SK-N-SH treated with all-trans-retinoic acid at 6 μM for 48 hours (cell line): ENCODE measurements around the gene YLPM1.

Experiments
- ESRRG ChIP-seq: fragments of 250-450 bp; sonication (Bioruptor Pico); IDR thresholded peaks from 2 replicates; pipeline ENCODE4 v1.6.1; 2021; ENCODE audit warnings: mild to moderate bottlenecking
- SNAI2 ChIP-seq: fragments of 250-450 bp; sonication (Bioruptor Pico); IDR thresholded peaks from 2 replicates; pipeline ENCODE4 v1.5.0; 2020; ENCODE audit warnings: mild to moderate bottlenecking, moderate library complexity
- TCF4 ChIP-seq: fragments of 250-450 bp; sonication (Bioruptor Pico); IDR thresholded peaks from 2 replicates; pipeline ENCODE4 v1.8.0; 2021; ENCODE audit warnings: mild to moderate bottlenecking, moderate library complexity, borderline replicate concordance
- TOX ChIP-seq: fragments of 250-450 bp; sonication (Bioruptor Pico); IDR thresholded peaks from 2 replicates; pipeline ENCODE4 v1.8.0; 2021; ENCODE audit warnings: mild to moderate bottlenecking, moderate library complexity, borderline replicate concordance
- ZFP3 ChIP-seq: fragments of 250-450 bp; sonication (Bioruptor Pico); IDR thresholded peaks from 2 replicates; pipeline ENCODE4 v1.5.0; 2020; ENCODE audit warnings: mild to moderate bottlenecking, moderate library complexity
- ZNF565 ChIP-seq: fragments of 450-650 bp; formaldehyde crosslinking; conservative IDR thresholded peaks from 2 replicates; pipeline ENCODE4 v1.5.0; 2020; ENCODE audit warnings: low read depth, mild to moderate bottlenecking, moderate library complexity
- TF ChIP-seq, protein P1 (sequence below): fragments of 250-450 bp; sonication (Bioruptor Pico); IDR thresholded peaks from 2 replicates; pipeline ENCODE4 v1.5.0; 2020; ENCODE audit warnings: mild to moderate bottlenecking, moderate library complexity
- TF ChIP-seq, protein P2 (sequence below): fragments of 250-450 bp; sonication (Bioruptor Pico); IDR thresholded peaks from 2 replicates; pipeline ENCODE4 v1.5.1; 2021; ENCODE audit warnings: mild to moderate bottlenecking, moderate library complexity
- TF ChIP-seq, protein P3 (sequence below): fragments of 250-450 bp; sonication (Bioruptor Pico); IDR thresholded peaks from 2 replicates; pipeline ENCODE4 v1.5.1; 2020; ENCODE audit warnings: low read depth, mild to moderate bottlenecking, moderate library complexity

DNA sequence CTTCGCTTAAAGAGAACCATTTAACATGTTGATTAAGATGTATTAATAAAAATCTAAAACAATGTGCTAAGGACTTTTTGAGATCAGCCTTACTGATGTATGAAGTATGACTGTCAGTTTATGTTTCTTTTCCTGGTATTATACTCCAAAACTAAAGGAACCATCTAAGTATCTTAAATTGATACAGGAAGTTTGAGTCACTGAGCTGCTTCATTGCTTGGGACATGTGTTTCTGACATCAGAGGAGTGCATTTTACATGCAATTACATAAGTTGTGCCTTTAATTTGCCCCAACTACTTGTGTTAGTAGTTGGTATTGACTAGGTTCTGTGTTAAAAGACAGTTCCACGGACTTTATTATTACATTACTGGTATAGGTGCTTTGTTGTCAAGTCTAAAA is 61.9 kb downstream of the YLPM1 start:
- TF ChIP-seq TCF4 (CRISPR knock-in tag) (no peak), TOX (CRISPR knock-in tag) (no peak), ZNF565 (no peak), SNAI2 (CRISPR knock-in tag) (no peak), ESRRG (CRISPR knock-in tag) (no peak), ZFP3 (CRISPR knock-in tag) (no peak)
- TF ChIP-seq, protein P1, sequence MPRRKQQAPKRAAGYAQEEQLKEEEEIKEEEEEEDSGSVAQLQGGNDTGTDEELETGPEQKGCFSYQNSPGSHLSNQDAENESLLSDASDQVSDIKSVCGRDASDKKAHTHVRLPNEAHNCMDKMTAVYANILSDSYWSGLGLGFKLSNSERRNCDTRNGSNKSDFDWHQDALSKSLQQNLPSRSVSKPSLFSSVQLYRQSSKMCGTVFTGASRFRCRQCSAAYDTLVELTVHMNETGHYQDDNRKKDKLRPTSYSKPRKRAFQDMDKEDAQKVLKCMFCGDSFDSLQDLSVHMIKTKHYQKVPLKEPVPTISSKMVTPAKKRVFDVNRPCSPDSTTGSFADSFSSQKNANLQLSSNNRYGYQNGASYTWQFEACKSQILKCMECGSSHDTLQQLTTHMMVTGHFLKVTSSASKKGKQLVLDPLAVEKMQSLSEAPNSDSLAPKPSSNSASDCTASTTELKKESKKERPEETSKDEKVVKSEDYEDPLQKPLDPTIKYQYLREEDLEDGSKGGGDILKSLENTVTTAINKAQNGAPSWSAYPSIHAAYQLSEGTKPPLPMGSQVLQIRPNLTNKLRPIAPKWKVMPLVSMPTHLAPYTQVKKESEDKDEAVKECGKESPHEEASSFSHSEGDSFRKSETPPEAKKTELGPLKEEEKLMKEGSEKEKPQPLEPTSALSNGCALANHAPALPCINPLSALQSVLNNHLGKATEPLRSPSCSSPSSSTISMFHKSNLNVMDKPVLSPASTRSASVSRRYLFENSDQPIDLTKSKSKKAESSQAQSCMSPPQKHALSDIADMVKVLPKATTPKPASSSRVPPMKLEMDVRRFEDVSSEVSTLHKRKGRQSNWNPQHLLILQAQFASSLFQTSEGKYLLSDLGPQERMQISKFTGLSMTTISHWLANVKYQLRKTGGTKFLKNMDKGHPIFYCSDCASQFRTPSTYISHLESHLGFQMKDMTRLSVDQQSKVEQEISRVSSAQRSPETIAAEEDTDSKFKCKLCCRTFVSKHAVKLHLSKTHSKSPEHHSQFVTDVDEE = no peak
- TF ChIP-seq, protein P2, sequence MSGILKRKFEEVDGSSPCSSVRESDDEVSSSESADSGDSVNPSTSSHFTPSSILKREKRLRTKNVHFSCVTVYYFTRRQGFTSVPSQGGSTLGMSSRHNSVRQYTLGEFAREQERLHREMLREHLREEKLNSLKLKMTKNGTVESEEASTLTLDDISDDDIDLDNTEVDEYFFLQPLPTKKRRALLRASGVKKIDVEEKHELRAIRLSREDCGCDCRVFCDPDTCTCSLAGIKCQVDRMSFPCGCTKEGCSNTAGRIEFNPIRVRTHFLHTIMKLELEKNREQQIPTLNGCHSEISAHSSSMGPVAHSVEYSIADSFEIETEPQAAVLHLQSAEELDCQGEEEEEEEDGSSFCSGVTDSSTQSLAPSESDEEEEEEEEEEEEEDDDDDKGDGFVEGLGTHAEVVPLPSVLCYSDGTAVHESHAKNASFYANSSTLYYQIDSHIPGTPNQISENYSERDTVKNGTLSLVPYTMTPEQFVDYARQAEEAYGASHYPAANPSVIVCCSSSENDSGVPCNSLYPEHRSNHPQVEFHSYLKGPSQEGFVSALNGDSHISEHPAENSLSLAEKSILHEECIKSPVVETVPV = no peak
- TF ChIP-seq, protein P3, sequence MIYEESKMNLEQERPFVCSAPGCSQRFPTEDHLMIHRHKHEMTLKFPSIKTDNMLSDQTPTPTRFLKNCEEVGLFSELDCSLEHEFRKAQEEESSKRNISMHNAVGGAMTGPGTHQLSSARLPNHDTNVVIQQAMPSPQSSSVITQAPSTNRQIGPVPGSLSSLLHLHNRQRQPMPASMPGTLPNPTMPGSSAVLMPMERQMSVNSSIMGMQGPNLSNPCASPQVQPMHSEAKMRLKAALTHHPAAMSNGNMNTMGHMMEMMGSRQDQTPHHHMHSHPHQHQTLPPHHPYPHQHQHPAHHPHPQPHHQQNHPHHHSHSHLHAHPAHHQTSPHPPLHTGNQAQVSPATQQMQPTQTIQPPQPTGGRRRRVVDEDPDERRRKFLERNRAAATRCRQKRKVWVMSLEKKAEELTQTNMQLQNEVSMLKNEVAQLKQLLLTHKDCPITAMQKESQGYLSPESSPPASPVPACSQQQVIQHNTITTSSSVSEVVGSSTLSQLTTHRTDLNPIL (CRISPR knock-in tag) = no peak
